Loucy (cell line): ENCODE results near the gene SRRM3.

Experiments used
- CTCF ChIP-seq: fragments of 200-600 bp; sonication (generic); conservative IDR thresholded peaks from 2 replicates; pipeline ENCODE4 v1.5.1; 2014; ENCODE audit warnings: mild to moderate bottlenecking, antibody characterized with exemption, low read length
- EZH2phosphoT487 ChIP-seq: fragments of 200-600 bp; IDR thresholded peaks from 2 replicates; pipeline ENCODE4 v1.6.1; 2018; ENCODE audit warnings: antibody characterized with exemption, mild to moderate bottlenecking, moderate library complexity, borderline replicate concordance

- TF ChIP-seq CTCF (no peak), EZH2phosphoT487 (no peak)
Measured at GRCh38 chr7:76330261-76330660, 128.6 kb downstream of the SRRM3 start.
